ENCODE measurements around the gene RPL22. TPM values are rescaled to one million over a fixed set of nuclear protein-coding genes. Genes with fewer than 3 reads are reported as not detected.

RPL22 gene
- total RNA-seq, 1 experiment from 2014 or later = 456 TPM

DNA sequence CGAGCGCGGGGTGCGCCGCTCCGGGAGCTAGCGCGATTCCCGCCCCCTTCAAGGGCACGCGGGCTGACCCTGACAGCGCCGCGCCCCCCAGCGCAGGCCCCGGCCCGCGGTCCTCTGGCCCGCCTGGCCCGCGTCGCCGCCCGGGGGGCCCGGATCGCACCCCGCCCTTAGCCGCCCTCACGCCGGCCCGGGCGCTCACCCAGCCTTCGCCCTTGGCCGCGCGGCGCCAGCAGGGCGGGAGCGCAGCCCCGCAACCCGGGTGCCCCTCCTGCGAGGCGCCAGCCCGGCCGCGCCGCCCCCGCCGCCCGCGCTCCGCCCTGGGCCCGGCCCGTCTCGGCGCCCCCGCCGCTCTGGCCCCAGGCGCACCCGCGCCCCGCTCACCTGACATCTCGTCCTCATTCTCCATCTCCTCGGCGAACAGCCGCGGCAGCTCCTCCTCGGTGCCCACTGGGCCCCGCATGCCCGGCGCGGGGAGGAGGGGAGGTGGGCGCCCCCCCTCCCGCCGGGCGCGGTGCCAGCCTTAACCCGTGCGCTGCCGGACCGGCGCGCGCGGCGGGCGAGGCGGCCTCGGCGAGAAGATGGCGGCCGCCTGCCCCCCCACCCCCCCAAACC is 19.7 kb downstream of the RPL22 start (continued):
- TF ChIP-seq RAD21 (IDR thresholded peaks at IDR 0.05; ENCODE audit: low read depth) = no peak
- no peak for TF ChIP-seq EZH2 (IDR thresholded peaks at IDR 0.05)
- TF ChIP-seq SIN3A (IDR thresholded peaks at IDR 0.05; ENCODE audit: low read depth) = no peak
- TF ChIP-seq YY1 (IDR thresholded peaks at IDR 0.05; ENCODE audit: extremely low read depth, insufficient replicate concordance, low read depth, low read length) = no peak
- no peak for TF ChIP-seq ZNF274 (IDR thresholded peaks at IDR 0.05; ENCODE audit: low read depth, low read length)

DNA sequence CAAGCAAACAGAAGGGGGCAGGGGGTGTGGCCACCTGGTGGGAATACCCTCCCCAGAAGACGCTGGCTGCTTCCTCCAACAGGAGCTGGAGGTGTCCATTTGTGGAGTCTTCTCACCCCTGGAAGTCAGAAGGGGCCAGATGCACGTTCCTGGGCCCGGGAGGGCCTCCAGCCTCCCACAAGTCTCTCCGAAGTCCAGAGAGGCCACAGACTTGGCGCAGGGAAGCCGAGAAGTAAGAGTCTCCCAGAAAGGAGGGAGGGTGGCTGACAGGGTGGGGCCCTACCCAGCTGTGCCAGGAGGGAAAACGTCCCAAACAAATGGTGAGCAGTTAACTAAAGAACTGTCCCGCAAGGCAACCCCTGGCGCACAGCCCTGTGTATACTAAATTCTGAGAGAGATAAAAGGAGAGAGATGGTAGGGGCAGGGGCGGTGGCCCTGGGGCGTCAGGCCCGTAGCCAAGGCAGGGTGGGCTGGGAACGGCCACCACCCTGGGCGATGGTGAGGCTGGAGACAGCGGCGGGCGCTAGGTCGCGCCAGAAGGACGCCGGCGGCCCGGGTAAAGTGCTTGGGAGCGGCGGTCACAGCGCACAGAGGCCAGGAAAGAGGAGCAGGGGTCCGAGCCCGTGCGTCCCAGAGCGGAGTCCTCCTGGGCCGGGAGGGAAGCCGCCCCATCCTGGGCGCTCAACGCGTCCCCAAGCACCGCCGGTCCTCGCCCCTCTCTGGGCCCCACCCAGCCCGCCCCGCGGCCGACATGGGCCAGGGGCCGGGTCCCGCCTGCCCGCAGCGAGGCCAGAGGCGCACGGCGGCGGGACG is 20.4 kb downstream of the RPL22 start:
- no TSS peak for BruUV-seq (replicated peaks)
- Histone ChIP-seq H3K79me2 (ENCODE audit: insufficient read depth, low read length) (no peaks in the 10 kb centered on the region), H4K20me1 (ENCODE audit: insufficient read depth) (no peaks in the 10 kb centered on the region), H3K9me2 (ENCODE audit: insufficient read depth) (no peaks in the 10 kb centered on the region), H3K4me3 (replicated peaks in 1 of 2; ENCODE audit: low read depth in 1 of 2, low read length in 2 of 2) (peak overlapping the region; percentile 20 to 40), H3K4me2 (ENCODE audit: low read length) (peak overlapping the region; percentile 62), H3K36me3 (ENCODE audit: control insufficient read depth in 1 of 2, insufficient read depth in 2 of 2, low read length in 2 of 2) (no peaks in the 10 kb centered on the region), H3K27me3 (ENCODE audit: insufficient read depth, low read length) (no peaks in the 10 kb centered on the region), H3K27ac (ENCODE audit: low read depth, low read length) (peak overlapping the region; percentile 15; the same call in 1 of the 2 replicates), H2AFZ (ENCODE audit: low read depth, low read length, poor library complexity, severe bottlenecking) (no peak overlapping the region), H3K9me3 (ENCODE audit: control insufficient read depth in 1 of 2, insufficient read depth in 1 of 2, low read depth in 1 of 2, low read length in 2 of 2) (no peaks in the 10 kb centered on the region), H3K4me1 (ENCODE audit: control insufficient read depth in 1 of 2, insufficient read depth in 2 of 2, low read length in 2 of 2) (peaks cover 12 to 23% of the 10 kb centered on the region in 2 experiments), H3K9ac (ENCODE audit: low read length) (peak overlapping the region; percentile 17; the same call in 1 of the 2 replicates)
- intact Hi-C loops (cut with micrococcal nuclease) = no loop called here
- ChIA-PET CTCF (interaction anchor here (0.8 kb wide), 1 partner anchor 66 kb away, joined by 3 read pairs; no protein-coding TSS in a partner anchor), RAD21 (ENCODE audit: low non-redundant PET in 1 of 2, low total read pairs in 2 of 2, uncharacterized antibody in 2 of 2, unreplicated experiment in 2 of 2) (no interaction called here), POLR2A (interaction anchor here (0.8 kb wide), 1 partner anchor 26 kb away, joined by 3 read pairs; no protein-coding TSS in a partner anchor)
- DNase-seq (ENCODE audit: low read depth, low spot score) (no peak), ATAC-seq (peak; percentile 2; the same call in 1 of the 2 replicates)
- TF ChIP-seq, protein P1, sequence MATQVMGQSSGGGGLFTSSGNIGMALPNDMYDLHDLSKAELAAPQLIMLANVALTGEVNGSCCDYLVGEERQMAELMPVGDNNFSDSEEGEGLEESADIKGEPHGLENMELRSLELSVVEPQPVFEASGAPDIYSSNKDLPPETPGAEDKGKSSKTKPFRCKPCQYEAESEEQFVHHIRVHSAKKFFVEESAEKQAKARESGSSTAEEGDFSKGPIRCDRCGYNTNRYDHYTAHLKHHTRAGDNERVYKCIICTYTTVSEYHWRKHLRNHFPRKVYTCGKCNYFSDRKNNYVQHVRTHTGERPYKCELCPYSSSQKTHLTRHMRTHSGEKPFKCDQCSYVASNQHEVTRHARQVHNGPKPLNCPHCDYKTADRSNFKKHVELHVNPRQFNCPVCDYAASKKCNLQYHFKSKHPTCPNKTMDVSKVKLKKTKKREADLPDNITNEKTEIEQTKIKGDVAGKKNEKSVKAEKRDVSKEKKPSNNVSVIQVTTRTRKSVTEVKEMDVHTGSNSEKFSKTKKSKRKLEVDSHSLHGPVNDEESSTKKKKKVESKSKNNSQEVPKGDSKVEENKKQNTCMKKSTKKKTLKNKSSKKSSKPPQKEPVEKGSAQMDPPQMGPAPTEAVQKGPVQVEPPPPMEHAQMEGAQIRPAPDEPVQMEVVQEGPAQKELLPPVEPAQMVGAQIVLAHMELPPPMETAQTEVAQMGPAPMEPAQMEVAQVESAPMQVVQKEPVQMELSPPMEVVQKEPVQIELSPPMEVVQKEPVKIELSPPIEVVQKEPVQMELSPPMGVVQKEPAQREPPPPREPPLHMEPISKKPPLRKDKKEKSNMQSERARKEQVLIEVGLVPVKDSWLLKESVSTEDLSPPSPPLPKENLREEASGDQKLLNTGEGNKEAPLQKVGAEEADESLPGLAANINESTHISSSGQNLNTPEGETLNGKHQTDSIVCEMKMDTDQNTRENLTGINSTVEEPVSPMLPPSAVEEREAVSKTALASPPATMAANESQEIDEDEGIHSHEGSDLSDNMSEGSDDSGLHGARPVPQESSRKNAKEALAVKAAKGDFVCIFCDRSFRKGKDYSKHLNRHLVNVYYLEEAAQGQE (IDR thresholded peaks at IDR 0.05; ENCODE audit: low read depth) = no peak
- TF ChIP-seq JUND (IDR thresholded peaks at IDR 0.05) (no peak), EZH2phosphoT487 (IDR thresholded peaks at IDR 0.05; ENCODE audit: borderline replicate concordance) (no peak)
